ENCODE results near the gene SLC43A1.

SLC43A1 gene

DNA sequence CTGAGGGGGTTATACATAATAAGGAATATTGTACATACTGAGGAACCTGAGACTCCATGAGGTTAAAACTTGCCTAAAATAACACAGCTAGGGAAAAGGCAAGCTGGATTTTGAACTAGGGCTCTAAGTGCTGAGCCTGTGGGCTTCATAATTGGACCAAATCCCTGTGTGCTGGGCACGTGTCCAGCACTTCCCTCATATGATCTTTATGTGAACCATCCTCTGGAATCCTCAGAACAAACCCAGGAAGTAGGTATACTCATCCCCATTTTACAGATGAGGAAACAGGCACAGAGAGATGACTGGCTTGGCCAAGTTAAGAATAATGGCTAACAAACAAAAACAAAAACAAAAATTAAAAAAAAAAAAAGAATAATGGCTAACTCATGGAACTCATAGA, 40.3 kb downstream of the SLC43A1 start:
- DNase-seq (ENCODE audit: low spot score), result no peak
- Histone ChIP-seq H3K27ac (ENCODE audit: poor library complexity, severe bottlenecking) (no peak overlapping the region), H3K27me3 (ENCODE audit: insufficient read depth, poor library complexity, severe bottlenecking) (peaks cover 6% of the 10 kb centered on the region), H3K9me3 (ENCODE audit: severe bottlenecking) (no peaks in the 10 kb centered on the region), H3K4me3 (ENCODE audit: severe bottlenecking) (no peak overlapping the region), H3K36me3 (ENCODE audit: low read depth) (no peaks in the 10 kb centered on the region), H3K4me1 (ENCODE audit: insufficient read depth, poor library complexity, severe bottlenecking) (no peaks in the 10 kb centered on the region)
- TF ChIP-seq, protein P1, sequence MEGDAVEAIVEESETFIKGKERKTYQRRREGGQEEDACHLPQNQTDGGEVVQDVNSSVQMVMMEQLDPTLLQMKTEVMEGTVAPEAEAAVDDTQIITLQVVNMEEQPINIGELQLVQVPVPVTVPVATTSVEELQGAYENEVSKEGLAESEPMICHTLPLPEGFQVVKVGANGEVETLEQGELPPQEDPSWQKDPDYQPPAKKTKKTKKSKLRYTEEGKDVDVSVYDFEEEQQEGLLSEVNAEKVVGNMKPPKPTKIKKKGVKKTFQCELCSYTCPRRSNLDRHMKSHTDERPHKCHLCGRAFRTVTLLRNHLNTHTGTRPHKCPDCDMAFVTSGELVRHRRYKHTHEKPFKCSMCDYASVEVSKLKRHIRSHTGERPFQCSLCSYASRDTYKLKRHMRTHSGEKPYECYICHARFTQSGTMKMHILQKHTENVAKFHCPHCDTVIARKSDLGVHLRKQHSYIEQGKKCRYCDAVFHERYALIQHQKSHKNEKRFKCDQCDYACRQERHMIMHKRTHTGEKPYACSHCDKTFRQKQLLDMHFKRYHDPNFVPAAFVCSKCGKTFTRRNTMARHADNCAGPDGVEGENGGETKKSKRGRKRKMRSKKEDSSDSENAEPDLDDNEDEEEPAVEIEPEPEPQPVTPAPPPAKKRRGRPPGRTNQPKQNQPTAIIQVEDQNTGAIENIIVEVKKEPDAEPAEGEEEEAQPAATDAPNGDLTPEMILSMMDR (IDR thresholded peaks at IDR 0.05; ENCODE audit: poor library complexity, severe bottlenecking), result no peak
- ATAC-seq (ENCODE audit: low read depth), result no peak

DNA sequence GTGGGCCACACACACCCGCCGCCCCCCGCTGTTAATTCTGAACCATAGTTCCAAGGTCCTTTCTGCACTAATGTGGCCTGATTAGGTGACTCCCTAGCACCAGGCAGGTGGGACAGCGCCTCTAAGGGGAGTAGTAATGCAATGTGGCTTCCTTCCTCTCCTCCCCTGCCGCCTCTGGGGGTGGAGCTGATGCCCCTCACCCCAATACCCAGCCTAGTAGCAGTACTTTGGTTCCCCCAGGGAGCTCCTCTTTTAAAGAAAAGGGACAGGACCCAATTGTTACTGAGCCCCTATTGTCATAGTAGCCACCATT, 40.7 kb downstream of the SLC43A1 start:
- Histone ChIP-seq H3K27ac (ENCODE audit: poor library complexity, severe bottlenecking) (no peak overlapping the region), H3K9me3 (ENCODE audit: severe bottlenecking) (no peaks in the 10 kb centered on the region), H3K27me3 (ENCODE audit: insufficient read depth, poor library complexity, severe bottlenecking) (peaks cover 6% of the 10 kb centered on the region), H3K4me1 (ENCODE audit: insufficient read depth, poor library complexity, severe bottlenecking) (no peaks in the 10 kb centered on the region), H3K4me3 (ENCODE audit: severe bottlenecking) (no peak overlapping the region), H3K36me3 (ENCODE audit: low read depth) (no peaks in the 10 kb centered on the region)
- TF ChIP-seq, protein P1 (IDR thresholded peaks at IDR 0.05; ENCODE audit: poor library complexity, severe bottlenecking), result no peak
- DNase-seq (ENCODE audit: low spot score), result no peak
- no peak for ATAC-seq (ENCODE audit: low read depth)

DNA sequence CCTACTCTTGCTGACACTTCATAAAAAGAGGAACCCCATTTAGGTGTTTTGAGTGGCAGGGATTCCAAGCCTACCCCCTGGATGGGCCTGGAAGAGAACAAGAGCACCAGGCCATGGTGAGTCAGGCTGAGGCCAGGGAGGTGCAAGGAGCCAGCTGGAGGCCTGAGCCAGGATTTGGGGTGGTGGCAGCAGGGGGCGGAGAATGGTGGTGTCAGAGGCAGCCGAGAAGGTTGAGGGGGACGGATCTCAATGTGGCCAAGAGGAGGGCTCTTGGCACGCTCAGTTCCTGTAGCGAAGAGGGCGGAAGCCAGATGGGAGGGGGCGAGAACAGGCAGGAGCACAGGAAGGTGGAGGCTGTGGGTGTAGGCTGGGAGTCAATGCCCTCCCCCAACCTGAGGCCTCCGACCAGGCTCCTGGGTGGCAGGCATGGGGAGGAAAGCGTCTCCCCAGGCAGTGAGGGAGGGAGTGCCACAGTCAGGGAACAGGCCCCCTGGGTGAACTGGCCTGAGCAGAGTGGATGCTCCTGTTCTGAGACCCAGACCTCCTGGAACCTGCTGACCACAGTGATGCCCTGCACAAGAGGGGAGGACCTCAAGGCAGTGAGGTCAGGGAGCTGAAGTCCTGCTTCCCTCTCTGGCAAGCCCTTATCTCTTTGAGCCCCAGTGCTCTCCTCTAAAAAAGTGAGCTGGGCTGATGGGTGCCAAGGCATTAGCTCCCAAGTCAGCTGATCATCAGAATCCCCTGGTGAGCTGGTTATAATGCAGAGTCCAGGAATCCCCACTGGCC, 41.3 kb downstream of the SLC43A1 start:
- no peaks in the 10 kb centered on the region for H3K4me1 ChIP-seq (ENCODE audit: insufficient read depth, poor library complexity, severe bottlenecking)
- DNase-seq (ENCODE audit: low spot score) (no peak), ATAC-seq (ENCODE audit: low read depth) (no peak)
- TF ChIP-seq, protein P1 (IDR thresholded peaks at IDR 0.05; ENCODE audit: poor library complexity, severe bottlenecking), result no peak
- no peak overlapping the region for H3K4me3 ChIP-seq (ENCODE audit: severe bottlenecking)
- no peaks in the 10 kb centered on the region for H3K9me3 ChIP-seq (ENCODE audit: severe bottlenecking)
- no peak overlapping the region for H3K27ac ChIP-seq (ENCODE audit: poor library complexity, severe bottlenecking)
- peaks cover 6% of the 10 kb centered on the region for H3K27me3 ChIP-seq (ENCODE audit: insufficient read depth, poor library complexity, severe bottlenecking)
- no peaks in the 10 kb centered on the region for H3K36me3 ChIP-seq (ENCODE audit: low read depth)

DNA sequence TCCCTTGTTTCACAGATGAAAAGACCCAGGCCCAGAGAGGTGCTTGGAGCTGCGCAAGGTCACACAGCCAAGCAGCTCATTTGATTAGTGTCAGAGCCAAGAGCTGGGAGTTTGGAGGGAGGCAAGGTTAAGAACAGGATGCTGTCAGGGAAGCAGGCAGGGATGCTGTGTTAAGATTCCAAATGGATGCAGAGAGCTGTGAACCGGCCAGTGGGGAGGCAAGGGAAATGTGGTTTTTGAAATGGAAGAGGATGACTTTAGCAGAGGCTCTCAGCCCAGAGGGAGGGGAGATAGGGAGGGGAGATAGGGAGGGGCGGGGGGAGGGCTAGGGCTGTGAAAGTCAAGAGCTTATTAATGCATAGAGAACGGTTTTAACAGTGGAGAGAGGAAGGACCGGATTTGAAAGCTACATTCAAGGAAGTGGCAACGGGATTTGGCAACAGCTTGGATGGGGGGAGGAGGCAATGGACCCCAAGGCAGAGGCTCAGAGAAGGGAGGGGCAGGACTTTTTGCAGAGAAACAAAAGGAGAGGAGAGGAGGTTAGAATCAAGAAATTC, 42.1 kb downstream of the SLC43A1 start:
- no peak for DNase-seq (ENCODE audit: low spot score)
- Histone ChIP-seq H3K4me1 (ENCODE audit: insufficient read depth, poor library complexity, severe bottlenecking) (no peaks in the 10 kb centered on the region), H3K9me3 (ENCODE audit: severe bottlenecking) (no peaks in the 10 kb centered on the region), H3K27ac (ENCODE audit: poor library complexity, severe bottlenecking) (no peak overlapping the region), H3K36me3 (ENCODE audit: low read depth) (no peaks in the 10 kb centered on the region), H3K4me3 (ENCODE audit: severe bottlenecking) (no peak overlapping the region), H3K27me3 (ENCODE audit: insufficient read depth, poor library complexity, severe bottlenecking) (peaks cover 6% of the 10 kb centered on the region)
- TF ChIP-seq, protein P1 (IDR thresholded peaks at IDR 0.05; ENCODE audit: poor library complexity, severe bottlenecking), result no peak
- no peak for ATAC-seq (ENCODE audit: low read depth)

DNA sequence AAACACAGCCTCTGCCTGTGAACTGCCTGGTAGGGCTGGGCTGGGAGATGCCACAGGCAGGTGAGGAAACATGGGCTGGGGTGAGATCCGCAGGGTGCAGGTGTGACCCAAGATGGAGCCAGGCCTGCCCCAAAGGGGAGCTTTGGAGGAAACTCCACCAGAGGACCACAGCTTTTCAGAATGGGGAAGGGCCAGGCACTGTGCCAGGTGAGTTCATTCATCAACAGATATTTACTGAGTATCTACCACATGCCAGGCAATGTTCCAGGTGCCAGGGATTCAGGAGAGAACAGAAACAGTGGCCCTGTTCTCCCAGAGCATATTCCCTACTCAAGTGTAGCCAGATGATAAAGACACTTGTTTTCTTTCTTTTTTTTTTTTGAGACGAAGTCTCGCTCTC, 44.0 kb downstream of the SLC43A1 start:
- ATAC-seq (ENCODE audit: low read depth), result no peak
- TF ChIP-seq, protein P1 (IDR thresholded peaks at IDR 0.05; ENCODE audit: poor library complexity, severe bottlenecking), result no peak

More for the DNA sequence above, 44.0 kb downstream of the SLC43A1 start:
- H3K36me3 ChIP-seq (ENCODE audit: low read depth), result no peaks in the 10 kb centered on the region
- H3K4me3 ChIP-seq (ENCODE audit: severe bottlenecking), result no peak overlapping the region
- H3K4me1 ChIP-seq (ENCODE audit: insufficient read depth, poor library complexity, severe bottlenecking), result no peaks in the 10 kb centered on the region
- no peaks in the 10 kb centered on the region for H3K9me3 ChIP-seq (ENCODE audit: severe bottlenecking)
- no peak overlapping the region for H3K27ac ChIP-seq (ENCODE audit: poor library complexity, severe bottlenecking)
- DNase-seq (ENCODE audit: low spot score), result no peak
- H3K27me3 ChIP-seq (ENCODE audit: insufficient read depth, poor library complexity, severe bottlenecking), result peaks cover under 1% of the 10 kb centered on the region
